SK-N-SH (cell line): ENCODE data around the gene CREB5. TPM values are rescaled to one million over a fixed set of nuclear protein-coding genes. Genes with fewer than 3 reads are reported as not detected.

Experiments
- CTCF ChIA-PET: fragments of 300-600, 350-600 bp; formaldehyde crosslinking; extraction: SDS; loops from one replicate; lab custom pipeline; 2021; lab: Yijun Ruan, JAX
- POLR2A ChIA-PET: fragments of 350-600 bp; sonication (Branson Sonifier 250); formaldehyde crosslinking; extraction: SDS; loops from one replicate; lab custom pipeline; 2020; ENCODE audit warnings: antibody characterized with exemption, inconsistent platforms; lab: Yijun Ruan, JAX
- DNase-seq: peaks from one replicate; pipeline ENCODE4 v3.0.0; 2012
- H2AFZ ChIP-seq: fragments of 200-600 bp; sonication (generic); 2 replicates; pipeline ENCODE4 v1.8.1; 2016; ENCODE audit warnings: antibody characterized with exemption, mild to moderate bottlenecking, low read depth
- H3F3A ChIP-seq: fragments of 200-600 bp; sonication (generic); replicated peaks from 2 replicates; pipeline ENCODE3; 2016; ENCODE audit warnings: antibody characterized with exemption, mild to moderate bottlenecking; ENCODE audit not compliant: insufficient read depth
- H3K27ac ChIP-seq, 2 experiments: fragments of 200-500 bp in 1 of 2; fragments of 200-600 bp in 1 of 2; sonication (Bioruptor generic) in 1 of 2; sonication (generic), shearing (Covaris generic) in 1 of 2; 2 replicates each; pipeline versions ENCODE4 v1.5.1 to v1.6.1; 2014 to 2016; ENCODE audit warnings: low read depth in 2 of 2, inconsistent platforms in 1 of 2, low read length in 1 of 2, mild to moderate bottlenecking in 1 of 2, mixed read lengths in 1 of 2
- H3K27me3 ChIP-seq: fragments of 200-600 bp; sonication (generic), shearing (Covaris generic); 2 replicates; pipeline ENCODE4 v1.6.1; 2016; ENCODE audit warnings: mixed run types; ENCODE audit not compliant: insufficient read depth
- H3K36me3 ChIP-seq, 2 experiments: fragments of 200-500 bp in 1 of 2; fragments of 200-600 bp in 1 of 2; sonication (Bioruptor generic) in 1 of 2; sonication (generic) in 1 of 2; replicated peaks in 1 of 2; 2 replicates each; pipeline versions ENCODE3 to v1.5.1; 2014 to 2016; ENCODE audit warnings: low read length in 1 of 2, mild to moderate bottlenecking in 1 of 2; ENCODE audit not compliant: insufficient read depth in 2 of 2, control insufficient read depth in 1 of 2
- H3K4me1 ChIP-seq, 2 experiments: fragments of 200-500 bp in 1 of 2; fragments of 200-600 bp in 1 of 2; sonication (Bioruptor generic) in 1 of 2; sonication (generic), shearing (Covaris generic) in 1 of 2; 2 replicates each; pipeline versions ENCODE4 v1.5.1 to v1.6.1; 2014 to 2016; ENCODE audit warnings: low read depth in 1 of 2, low read length in 1 of 2, mixed run types in 1 of 2; ENCODE audit not compliant: insufficient read depth in 2 of 2, control insufficient read depth in 1 of 2
- H3K4me2 ChIP-seq: fragments of 200-600 bp; sonication (generic), shearing (Covaris generic); 2 replicates; pipeline ENCODE4 v1.6.1; 2017; ENCODE audit warnings: mixed run types
- H3K4me3 ChIP-seq, 2 experiments: fragments of 200-500 bp in 1 of 2; fragments of 200-600 bp in 1 of 2; sonication (Bioruptor generic) in 1 of 2; sonication (generic), shearing (Covaris generic) in 1 of 2; 2 replicates each; pipeline versions ENCODE4 v1.5.1 to v1.8.1; 2014 to 2016; ENCODE audit warnings: low read depth in 2 of 2, inconsistent platforms in 1 of 2, low read length in 1 of 2, mild to moderate bottlenecking in 1 of 2, mixed read lengths in 1 of 2, moderate library complexity in 1 of 2
- H3K79me2 ChIP-seq: fragments of 200-600 bp; sonication (generic); 2 replicates; pipeline ENCODE4 v1.8.1; 2017; ENCODE audit warnings: mild to moderate bottlenecking; ENCODE audit not compliant: insufficient read depth
- H3K9ac ChIP-seq: fragments of 200-600 bp; sonication (generic); 2 replicates; pipeline ENCODE4 v1.6.1; 2017; ENCODE audit warnings: mixed run types
- H3K9me2 ChIP-seq: fragments of 200-600 bp; sonication (generic); 2 replicates; pipeline ENCODE4 v1.6.1; 2017; ENCODE audit warnings: mixed run types
- H3K9me3 ChIP-seq: fragments of 200-600 bp; sonication (generic); 2 replicates; pipeline ENCODE4 v1.6.1; 2017; ENCODE audit warnings: mixed run types, mild to moderate bottlenecking, moderate library complexity
- H4K20me1 ChIP-seq: fragments of 200-600 bp; sonication (generic); 2 replicates; pipeline ENCODE4 v1.6.1; 2017; ENCODE audit warnings: mild to moderate bottlenecking, mixed run types; ENCODE audit not compliant: insufficient read depth
- CHD2 ChIP-seq: fragments of 150-350 bp; IDR thresholded peaks from 2 replicates; pipeline ENCODE4 v1.6.1; 2018; ENCODE audit warnings: low read length; ENCODE audit not compliant: partially characterized antibody
- CTCF ChIP-seq: fragments of 200-600 bp; sonication (generic); IDR thresholded peaks from 2 replicates; pipeline ENCODE4 v1.6.1; 2017; ENCODE audit warnings: antibody characterized with exemption, mild to moderate bottlenecking, moderate library complexity
- EZH2phosphoT487 ChIP-seq: fragments of 200-600 bp; sonication (generic); IDR thresholded peaks from 2 replicates; pipeline ENCODE4 v1.6.1; 2017; ENCODE audit warnings: low read depth, mixed run types, mild to moderate bottlenecking, antibody characterized with exemption, moderate library complexity, borderline replicate concordance
- FOXJ3 ChIP-seq: sonication (generic); formaldehyde crosslinking; IDR thresholded peaks from 2 replicates; pipeline ENCODE4 v1.5.1; 2020; ENCODE audit warnings: mild to moderate bottlenecking, missing genetic modification reagents
- FOXM1 ChIP-seq: IDR thresholded peaks from 2 replicates; pipeline ENCODE4 v1.4.0; 2012; ENCODE audit warnings: low read depth, mild to moderate bottlenecking
- IRF3 ChIP-seq: fragments of 150-350 bp; IDR thresholded peaks from 2 replicates; pipeline ENCODE4 v1.6.1; 2016; ENCODE audit warnings: mild to moderate bottlenecking, low read depth, low read length
- MAX ChIP-seq: IDR thresholded peaks from 2 replicates; pipeline ENCODE4 v1.4.0; 2012; ENCODE audit warnings: low read depth
- NFIC ChIP-seq: IDR thresholded peaks from 2 replicates; pipeline ENCODE4 v1.4.0; 2012; ENCODE audit warnings: borderline replicate concordance
- PBX3 ChIP-seq: IDR thresholded peaks from 2 replicates; pipeline ENCODE4; 2012
- RAD21 ChIP-seq: IDR thresholded peaks from 2 replicates; pipeline ENCODE4 v1.6.1; 2012; ENCODE audit warnings: mild to moderate bottlenecking, low read length
- RXRA ChIP-seq: IDR thresholded peaks from 2 replicates; pipeline ENCODE4 v1.4.0; 2012; ENCODE audit warnings: low read depth, mild to moderate bottlenecking, borderline replicate concordance
- TAF1 ChIP-seq: IDR thresholded peaks from 2 replicates; pipeline ENCODE4 v1.6.1; 2012; ENCODE audit warnings: low read depth, mild to moderate bottlenecking, low read length, moderate library complexity, borderline replicate concordance
- TCF12 ChIP-seq: IDR thresholded peaks from 2 replicates; pipeline ENCODE4 v1.4.0; 2012
- USF2 ChIP-seq: fragments of 150-350 bp; IDR thresholded peaks from 2 replicates; pipeline ENCODE4 v1.6.1; 2017; ENCODE audit warnings: antibody characterized with exemption, low read length, low read depth, borderline replicate concordance
- YY1 ChIP-seq: IDR thresholded peaks from 2 replicates; pipeline ENCODE4 v1.4.0; 2012; ENCODE audit warnings: low read depth, mild to moderate bottlenecking
- WGBS: methylation state at CpG from one replicate; pipeline ENCODE4 v1.1.6; 2017; ENCODE audit warnings: low lambda C conversion rate; 5-methylcytosine and 5-hydroxymethylcytosine counted together
- polyA plus RNA-seq, 3 experiments: library from polyadenylated mRNA; depleted of rRNA; stranded (reverse); fragments of >200 nt; gene quantifications; 2 replicates each; pipeline ENCODE4 v1.2.3, GENCODE V29; 2012

Gene CREB5
- polyA plus RNA-seq, 1 of the 3 experiments (the other 2 are of a cell fraction): 19.3 TPM

- ChIA-PET CTCF (interaction anchor here (0.8 to 2.3 kb wide), 4 partner anchors 9 to 40 kb away, joined by 3 to 15 read pairs (median 5); no protein-coding TSS in a partner anchor), POLR2A (no interaction called here)
- no peak overlapping the region for H3K4me3 ChIP-seq
- H3K27me3 ChIP-seq: no peaks in the 10 kb centered on the region
- WGBS: 82% methylated on average over 13 of the region's 13 CpGs
- H3K27ac ChIP-seq: no peak overlapping the region
- H4K20me1 ChIP-seq: no peaks in the 10 kb centered on the region
- no peaks in the 10 kb centered on the region for H3K9me3 ChIP-seq
- H3F3A ChIP-seq: peaks cover 10% of the 10 kb centered on the region
- no peaks in the 10 kb centered on the region for H3K36me3 ChIP-seq
- H3K4me1 ChIP-seq: peaks cover 8 to 29% of the 10 kb centered on the region in 2 experiments; a peak in 3 of 4 replicates
- no peaks in the 10 kb centered on the region for H3K79me2 ChIP-seq
- H3K4me2 ChIP-seq: no peak overlapping the region
- no peak for TF ChIP-seq YY1
- TF ChIP-seq NFIC: no peak
- no peak for TF ChIP-seq PBX3
- H3K9me2 ChIP-seq: no peaks in the 10 kb centered on the region
- H2AFZ ChIP-seq: no peak overlapping the region
- no peak overlapping the region for H3K9ac ChIP-seq
- no peak for DNase-seq
These were observed 158.0 kb downstream of the CREB5 start for GRCh38 chr7:28570113-28570969.

GRCh38 chr7:28570970-28571288 lies 158.6 kb downstream of the CREB5 start:
- Histone ChIP-seq H3K4me2 (no peak overlapping the region), H3K4me3 (no peak overlapping the region), H4K20me1 (no peaks in the 10 kb centered on the region), H3K9me2 (no peaks in the 10 kb centered on the region), H3K4me1 (peaks cover 8 to 31% of the 10 kb centered on the region in 2 experiments; a peak in 3 of 4 replicates), H3F3A (peaks cover 10% of the 10 kb centered on the region), H3K36me3 (no peaks in the 10 kb centered on the region), H3K27me3 (no peaks in the 10 kb centered on the region), H2AFZ (no peak overlapping the region), H3K79me2 (no peaks in the 10 kb centered on the region), H3K27ac (no peak overlapping the region), H3K9ac (no peak overlapping the region)
- 39% methylated on average over 4 of the region's 4 CpGs for whole genome bisulfite sequencing
- POLR2A ChIA-PET: no interaction called here
- TF ChIP-seq RXRA (no peak), TCF12 (no peak), USF2 (no peak), RAD21 (no peak), CTCF (no peak), MAX (no peak), NFIC (no peak), CHD2 (no peak), EZH2phosphoT487 (no peak), FOXM1 (no peak), FOXJ3 (no peak), IRF3 (no peak), TAF1 (no peak)
- TF ChIP-seq, all 33 proteins: peak for 0
- CTCF ChIA-PET: interaction anchor here (0.8 to 2.3 kb wide), 3 partner anchors 9 to 39 kb away, joined by 3 to 15 read pairs (median 7); no protein-coding TSS in a partner anchor
- DNase-seq: no peak
- H3K9me3 ChIP-seq: no peaks in the 10 kb centered on the region
